K562 (cell line): ENCODE results near the gene SCAPER. TPM values are rescaled to one million over a fixed set of nuclear protein-coding genes. Genes with fewer than 3 reads are reported as not detected.
"Not testable (repeated sequence)": the region's sequence is repeated elsewhere in the genome, so short reads cannot be mapped to it uniquely, and the experiment has no call there.

Source experiments
- ATAC-seq: fragments of 200-7000 bp; cut with Tn5 transposase; 3 replicates; pipeline ENCODE4 v1.9.1; 2020; ENCODE audit warnings: moderate library complexity
- BruUV-seq: library from RNA; stranded (reverse); fragments of 400-500 nt; replicated peaks from 2 replicates; lab custom pipeline; 2021; lab: Mats Ljungman, UMichigan
- CTCF ChIA-PET: fragments of 300-600 bp; formaldehyde crosslinking; extraction: SDS; loops from one replicate; lab custom pipeline; 2021; ENCODE audit warnings: low intra/inter-chr PET ratio; lab: Yijun Ruan, JAX
- POLR2A ChIA-PET: fragments of 300-600, 350-650 bp; sonication (Branson Sonifier 250); formaldehyde crosslinking; extraction: SDS; loops from one replicate; lab custom pipeline; 2021; ENCODE audit warnings: antibody characterized with exemption, inconsistent platforms; lab: Yijun Ruan, JAX
- DNase-seq, 4 experiments: peaks; one replicate each; pipeline versions ENCODE4 v3.0.0 to v3.0.0-alpha.2; 2011 to 2018; ENCODE audit warnings: low spot score in 3 of 4, mixed read lengths in 3 of 4; ENCODE audit errors: extremely low read depth in 1 of 4
- FAIRE-seq: peaks from 2 replicates; lab custom pipeline; 2011; peaks lifted over from hg19 to GRCh38; lab: Jason Lieb, UNC
- H2AFZ ChIP-seq: 2 replicates; pipeline ENCODE4 v1.6.0; 2011; ENCODE audit warnings: low read depth, low read length, control low read depth, inconsistent platforms
- H3K27ac ChIP-seq: fragments of 200-600 bp; 3 replicates; pipeline ENCODE4 v1.8.0; 2011; ENCODE audit warnings: low read depth, mild to moderate bottlenecking, control low read depth, inconsistent platforms, low read length, moderate library complexity, mixed read lengths; ENCODE audit errors: extremely low read depth
- H3K27me3 ChIP-seq, 2 experiments: fragments of 300-600 bp in 1 of 2; 2 replicates in 1 of 2; 3 replicates in 1 of 2; pipeline versions ENCODE4 v1.6.0 to v1.8.0; 2011; ENCODE audit warnings: inconsistent platforms in 2 of 2, low read length in 2 of 2, mild to moderate bottlenecking in 1 of 2, mixed read lengths in 1 of 2, moderate library complexity in 1 of 2; ENCODE audit not compliant: control insufficient read depth in 2 of 2, insufficient read depth in 2 of 2
- H3K36me3 ChIP-seq: fragments of 300-600 bp; 3 replicates; pipeline ENCODE4 v1.8.0; 2011; ENCODE audit warnings: mild to moderate bottlenecking, low read length, inconsistent platforms; ENCODE audit not compliant: control insufficient read depth, insufficient read depth
- H3K4me1 ChIP-seq, 2 experiments: fragments of 200-600 bp in 1 of 2; replicated peaks in 1 of 2; 2 replicates in 1 of 2; 3 replicates in 1 of 2; pipeline versions ENCODE4 v1.5.1 to v1.8.0; 2011; ENCODE audit warnings: inconsistent platforms in 2 of 2, low read length in 2 of 2, mild to moderate bottlenecking in 1 of 2, mixed read lengths in 1 of 2, moderate library complexity in 1 of 2; ENCODE audit not compliant: control insufficient read depth in 2 of 2, insufficient read depth in 2 of 2
- H3K4me2 ChIP-seq: 2 replicates; pipeline ENCODE4 v1.6.1; 2011; ENCODE audit warnings: low read length, control low read depth, inconsistent platforms, mixed read lengths; ENCODE audit not compliant: insufficient read depth
- H3K4me3 ChIP-seq: fragments of 200-600 bp; sonication (generic), shearing (Covaris generic); 2 replicates; pipeline ENCODE4 v1.5.1; 2016; ENCODE audit warnings: control low read depth, inconsistent platforms
- H3K79me2 ChIP-seq: fragments of 200-600 bp; 3 replicates; pipeline ENCODE4 v1.8.0; 2011; ENCODE audit warnings: low read length, inconsistent platforms; ENCODE audit not compliant: control insufficient read depth, insufficient read depth
- H3K9ac ChIP-seq, 2 experiments: 2 replicates each; pipeline versions ENCODE4 v1.6.0 to v1.6.1; 2011; ENCODE audit warnings: low read depth in 2 of 2, low read length in 2 of 2, control low read depth in 1 of 2, inconsistent platforms in 1 of 2, mild to moderate bottlenecking in 1 of 2, mixed read lengths in 1 of 2; ENCODE audit not compliant: insufficient read depth in 1 of 2
- H3K9me1 ChIP-seq: one replicate; pipeline ENCODE4 v1.6.0; 2011; ENCODE audit warnings: inconsistent platforms, mild to moderate bottlenecking, low read length, moderate library complexity; ENCODE audit not compliant: control insufficient read depth, insufficient read depth
- H3K9me3 ChIP-seq: replicated peaks from 2 replicates; pipeline ENCODE4 v1.5.1; 2011; ENCODE audit warnings: low read depth, low read length, inconsistent platforms; ENCODE audit not compliant: control insufficient read depth, insufficient read depth
- H4K20me1 ChIP-seq: replicated peaks from 2 replicates; pipeline ENCODE4 v1.6.1; 2011; ENCODE audit warnings: low read length, inconsistent platforms, mixed read lengths; ENCODE audit not compliant: control insufficient read depth, insufficient read depth
- WGBS: fragments of 100-300 bp; shearing (Covaris generic); methylation state at CpG from one replicate; pipeline ENCODE4 v1.1.6; 2016; ENCODE audit warnings: low coverage, mixed read lengths; ENCODE audit not compliant: insufficient coverage; ENCODE audit errors: missing lambda C conversion rate; 5-methylcytosine and 5-hydroxymethylcytosine counted together
- in situ Hi-C: fragments of 300-500 bp; cut with MboI; formaldehyde crosslinking; loops from 4 replicates; pipeline ENCODE4 v1.15.0; 2018; ENCODE audit warnings: inconsistent platforms, mixed read lengths
- intact Hi-C: fragments of 100-400 bp; cut with micrococcal nuclease; formaldehyde crosslinking; loops from 2 replicates; pipeline ENCODE4 v1.14.2; 2022
- polyA plus RNA-seq, 8 experiments: library from polyadenylated mRNA; depleted of rRNA in 4 of 8; stranded (reverse) in 5 of 8; unstranded in 3 of 8; fragments of >200 nt; fragmentation: Nextera tagmentation in 2 of 8; fragmentation: Illumina TruSeq in 1 of 8; extraction: Ambion mirVana in 2 of 8; extraction: Trizol in 1 of 8; gene quantifications; 2 replicates each; pipeline versions ENCODE4 v1.2.1 to v1.2.3, GENCODE V29; 2011 to 2014; ENCODE audit warnings: inconsistent platforms in 1 of 8, missing spikeins in 1 of 8
- total RNA-seq, 7 experiments: library from RNA; depleted of rRNA in 6 of 7; stranded (reverse); fragments of >200 nt in 6 of 7; fragmentation: Illumina TruSeq in 2 of 7; extraction: Trizol in 2 of 7; gene quantifications; 2 replicates each; pipeline versions ENCODE4 v1.2.1 to v1.2.3, GENCODE V29; 2011 to 2021; ENCODE audit warnings: low replicate concordance in 1 of 7
- TF ChIP-seq, protein P1 (sequence below): fragments of 250-450 bp; sonication (Bioruptor Pico); IDR thresholded peaks from 2 replicates; pipeline ENCODE4 v1.4.0; 2020; ENCODE audit warnings: mild to moderate bottlenecking, moderate library complexity

Gene SCAPER
- total and polyA plus RNA-seq, 9 of the 15 experiments (the other 6 are each of a cell fraction or from before 2014, with no cell fraction given), result 1.3 to 5.7 (median 3.2) TPM

DNA sequence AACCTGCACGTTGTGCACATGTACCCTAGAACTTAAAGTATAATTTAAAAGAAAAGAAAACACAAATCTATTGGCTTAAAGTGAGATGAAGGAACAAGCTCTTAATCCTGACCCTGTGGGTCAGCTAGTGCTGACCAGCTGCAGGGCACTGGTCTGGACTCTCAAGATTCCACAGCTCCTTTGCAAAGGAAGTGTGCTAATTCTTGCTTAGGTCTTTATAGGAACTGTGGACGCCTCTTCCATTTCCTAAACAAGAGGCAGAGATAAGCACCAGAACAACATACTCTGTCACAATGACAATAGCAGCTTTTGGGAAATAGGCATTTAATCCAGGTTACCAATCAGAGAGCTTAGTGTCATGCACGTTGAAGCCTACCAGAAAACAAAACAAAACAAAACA is 402.5 kb downstream of the SCAPER start:
- in situ Hi-C loops, result no loop called here
- 0% methylated on average over 2 of the region's 3 CpGs for WGBS
- no peaks in the 10 kb centered on the region for H3K9me1 ChIP-seq

DNA sequence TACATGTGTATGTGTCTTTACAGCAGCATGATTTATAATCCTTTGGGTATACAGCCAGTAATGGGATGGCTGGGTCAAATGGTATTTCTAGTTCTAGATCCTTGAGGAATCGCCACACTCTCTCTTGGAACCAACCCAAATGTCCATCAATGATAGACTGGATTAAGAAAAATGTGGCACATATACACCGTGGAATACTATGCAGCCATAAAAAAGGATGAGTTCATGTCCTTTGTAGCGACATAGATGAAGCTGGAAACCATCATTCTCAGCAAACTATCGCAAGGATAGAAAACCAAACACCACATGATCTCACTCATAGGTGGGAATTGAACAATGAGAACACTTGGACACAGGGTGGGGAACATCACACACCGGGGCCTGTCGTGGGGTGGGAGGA is 403.0 kb downstream of the SCAPER start:
- CTCF ChIA-PET, H3K4me3 ChIP-seq, ATAC-seq, BruUV-seq, H3K9me1 ChIP-seq, H3K4me1 ChIP-seq, H3K36me3 ChIP-seq, H3K27me3 ChIP-seq, H2AFZ ChIP-seq, intact Hi-C loops, H3K27ac ChIP-seq, in situ Hi-C loops, FAIRE-seq, H3K79me2 ChIP-seq, H3K9ac ChIP-seq, H4K20me1 ChIP-seq, DNase-seq, H3K9me3 ChIP-seq, H3K4me2 ChIP-seq: not testable (repeated sequence)
- WGBS, result 0% methylated on average over 5 of the region's 6 CpGs
- POLR2A ChIA-PET, result interaction anchor here (1.0 kb wide), 1 partner anchor 13 kb away, joined by 3 read pairs; no protein-coding TSS in a partner anchor

More for the DNA sequence above, 402.5 kb downstream of the SCAPER start:
- intact Hi-C loops, result no loop called here
- no peak overlapping the region for H2AFZ ChIP-seq
- no peak overlapping the region for H3K4me3 ChIP-seq
- no peaks in the 10 kb centered on the region for H3K4me1 ChIP-seq
- no peak overlapping the region for H3K27ac ChIP-seq
- no peak for FAIRE-seq
- TF ChIP-seq, protein P1, sequence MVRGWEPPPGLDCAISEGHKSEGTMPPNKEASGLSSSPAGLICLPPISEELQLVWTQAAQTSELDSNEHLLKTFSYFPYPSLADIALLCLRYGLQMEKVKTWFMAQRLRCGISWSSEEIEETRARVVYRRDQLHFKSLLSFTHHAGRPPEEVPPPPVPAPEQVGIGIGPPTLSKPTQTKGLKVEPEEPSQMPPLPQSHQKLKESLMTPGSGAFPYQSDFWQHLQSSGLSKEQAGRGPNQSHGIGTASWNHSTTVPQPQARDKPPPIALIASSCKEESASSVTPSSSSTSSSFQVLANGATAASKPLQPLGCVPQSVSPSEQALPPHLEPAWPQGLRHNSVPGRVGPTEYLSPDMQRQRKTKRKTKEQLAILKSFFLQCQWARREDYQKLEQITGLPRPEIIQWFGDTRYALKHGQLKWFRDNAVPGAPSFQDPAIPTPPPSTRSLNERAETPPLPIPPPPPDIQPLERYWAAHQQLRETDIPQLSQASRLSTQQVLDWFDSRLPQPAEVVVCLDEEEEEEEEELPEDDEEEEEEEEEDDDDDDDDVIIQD (CRISPR knock-in tag), result no peak
- no peak for DNase-seq
- H3K27me3 ChIP-seq, result no peaks in the 10 kb centered on the region
- no peaks in the 10 kb centered on the region for H4K20me1 ChIP-seq
- POLR2A ChIA-PET, result interaction anchor here (1.0 kb wide), 1 partner anchor 12 kb away, joined by 3 read pairs; no protein-coding TSS in a partner anchor
- CTCF ChIA-PET, result no interaction called here
- no peaks in the 10 kb centered on the region for H3K79me2 ChIP-seq
- no peak overlapping the region for H3K4me2 ChIP-seq
- no TSS peak for BruUV-seq
- H3K9ac ChIP-seq, result no peak overlapping the region
- no peaks in the 10 kb centered on the region for H3K36me3 ChIP-seq
- no peak for ATAC-seq
- no peaks in the 10 kb centered on the region for H3K9me3 ChIP-seq
